ENCODE measurements around the gene THUMPD2.

DNA sequence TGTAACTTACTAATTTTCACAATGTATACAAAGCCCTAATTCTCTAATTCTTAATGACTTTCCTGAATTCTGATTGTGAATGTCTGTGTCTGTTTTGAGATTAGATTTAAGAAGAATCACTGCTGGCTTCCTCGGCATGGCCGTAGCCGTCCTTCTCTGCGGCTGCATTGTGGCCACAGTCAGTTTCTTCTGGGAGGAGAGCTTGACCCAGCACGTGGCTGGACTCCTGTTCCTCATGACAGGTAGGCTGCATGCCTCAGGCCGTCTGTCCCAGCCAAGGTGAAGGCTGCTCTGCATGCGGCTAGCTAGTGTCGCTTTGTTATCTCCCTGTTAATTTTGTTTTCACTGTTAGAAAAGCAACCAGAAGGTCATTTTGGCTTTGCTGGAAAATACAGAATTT is 72.1 kb downstream of the THUMPD2 start:
- TF ChIP-seq, protein P1, sequence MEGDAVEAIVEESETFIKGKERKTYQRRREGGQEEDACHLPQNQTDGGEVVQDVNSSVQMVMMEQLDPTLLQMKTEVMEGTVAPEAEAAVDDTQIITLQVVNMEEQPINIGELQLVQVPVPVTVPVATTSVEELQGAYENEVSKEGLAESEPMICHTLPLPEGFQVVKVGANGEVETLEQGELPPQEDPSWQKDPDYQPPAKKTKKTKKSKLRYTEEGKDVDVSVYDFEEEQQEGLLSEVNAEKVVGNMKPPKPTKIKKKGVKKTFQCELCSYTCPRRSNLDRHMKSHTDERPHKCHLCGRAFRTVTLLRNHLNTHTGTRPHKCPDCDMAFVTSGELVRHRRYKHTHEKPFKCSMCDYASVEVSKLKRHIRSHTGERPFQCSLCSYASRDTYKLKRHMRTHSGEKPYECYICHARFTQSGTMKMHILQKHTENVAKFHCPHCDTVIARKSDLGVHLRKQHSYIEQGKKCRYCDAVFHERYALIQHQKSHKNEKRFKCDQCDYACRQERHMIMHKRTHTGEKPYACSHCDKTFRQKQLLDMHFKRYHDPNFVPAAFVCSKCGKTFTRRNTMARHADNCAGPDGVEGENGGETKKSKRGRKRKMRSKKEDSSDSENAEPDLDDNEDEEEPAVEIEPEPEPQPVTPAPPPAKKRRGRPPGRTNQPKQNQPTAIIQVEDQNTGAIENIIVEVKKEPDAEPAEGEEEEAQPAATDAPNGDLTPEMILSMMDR (IDR thresholded peaks at IDR 0.05), result no peak
- TF ChIP-seq POLR2AphosphoS5 (IDR thresholded peaks at IDR 0.05; ENCODE audit: insufficient read depth in 1 of 2, low read depth in 1 of 2), result no peak
